Midbrain (tissue), 1 donor: ENCODE measurements around the gene GLYAT.

Experiments
- DNase-seq: peaks from one replicate; lab custom pipeline; 2025; lab: John Stamatoyannopoulos, UW

Gene GLYAT, protein sequence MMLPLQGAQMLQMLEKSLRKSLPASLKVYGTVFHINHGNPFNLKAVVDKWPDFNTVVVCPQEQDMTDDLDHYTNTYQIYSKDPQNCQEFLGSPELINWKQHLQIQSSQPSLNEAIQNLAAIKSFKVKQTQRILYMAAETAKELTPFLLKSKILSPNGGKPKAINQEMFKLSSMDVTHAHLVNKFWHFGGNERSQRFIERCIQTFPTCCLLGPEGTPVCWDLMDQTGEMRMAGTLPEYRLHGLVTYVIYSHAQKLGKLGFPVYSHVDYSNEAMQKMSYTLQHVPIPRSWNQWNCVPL

DNA sequence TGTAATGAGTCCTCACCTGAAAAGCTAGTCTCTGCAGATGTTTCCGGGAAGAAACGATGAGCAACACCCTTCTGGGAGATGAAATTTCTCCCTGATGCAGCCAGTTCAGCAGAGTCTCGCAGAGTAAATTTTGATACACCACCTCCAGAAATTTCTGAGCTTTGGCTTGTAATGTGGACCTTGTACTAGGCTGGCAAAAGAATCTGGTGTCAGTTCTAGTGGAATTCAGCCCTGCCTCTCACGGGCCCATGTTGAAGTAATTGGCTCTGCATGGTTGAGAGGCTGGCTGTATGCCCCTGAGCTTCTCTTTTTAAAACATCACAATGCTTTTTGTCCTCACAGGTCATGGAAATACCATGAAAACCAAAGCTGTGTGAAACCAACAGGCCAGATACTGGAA lies at the start of gene GLYAT:
Gene GLYAT, minus strand, starts transcription at position 125 of the 400 bp plus-strand sequence. CDS start 7,447 bp downstream, outside the sequence.
- no peak for DNase-seq

DNA sequence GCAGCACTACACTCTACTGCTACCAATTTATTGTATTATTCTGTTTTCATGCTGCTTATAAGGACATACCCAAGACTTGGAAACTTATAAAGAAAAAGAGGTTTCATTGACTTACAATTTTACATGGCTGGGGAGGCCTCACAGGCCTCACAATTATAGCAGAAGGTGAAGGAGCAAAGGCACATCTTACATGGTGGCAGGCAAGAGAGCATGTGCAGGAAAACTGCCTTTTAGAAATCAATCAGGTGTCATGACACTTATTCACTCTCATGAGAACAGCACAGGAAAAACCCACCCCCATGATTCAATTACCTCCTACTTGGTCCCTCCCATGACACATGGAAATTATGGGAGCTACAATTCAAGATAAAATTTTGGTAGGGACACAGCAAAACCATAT lies 49.6 kb upstream of the GLYAT start:
- DNase-seq: no peak

DNA sequence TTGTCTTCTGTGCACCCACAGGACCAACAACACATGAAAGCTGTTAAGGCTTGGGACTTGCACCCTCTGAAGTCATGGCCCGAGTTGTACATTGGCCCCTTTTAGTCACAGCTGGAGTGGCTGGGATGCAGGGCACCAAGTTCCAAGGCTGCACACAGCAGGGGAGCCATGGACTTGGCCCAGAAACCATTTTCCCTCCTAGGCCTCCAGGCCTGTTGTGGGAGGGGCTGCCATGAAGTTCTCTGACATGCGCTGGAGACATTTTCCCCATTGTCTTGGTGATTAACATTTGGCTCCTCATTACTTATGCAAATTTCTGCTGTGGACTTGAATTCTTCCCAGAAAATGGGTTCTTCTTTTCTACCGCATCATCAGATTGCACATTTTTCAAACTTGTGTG lies 48.8 kb upstream of the GLYAT start:
- DNase-seq: no peak

DNA sequence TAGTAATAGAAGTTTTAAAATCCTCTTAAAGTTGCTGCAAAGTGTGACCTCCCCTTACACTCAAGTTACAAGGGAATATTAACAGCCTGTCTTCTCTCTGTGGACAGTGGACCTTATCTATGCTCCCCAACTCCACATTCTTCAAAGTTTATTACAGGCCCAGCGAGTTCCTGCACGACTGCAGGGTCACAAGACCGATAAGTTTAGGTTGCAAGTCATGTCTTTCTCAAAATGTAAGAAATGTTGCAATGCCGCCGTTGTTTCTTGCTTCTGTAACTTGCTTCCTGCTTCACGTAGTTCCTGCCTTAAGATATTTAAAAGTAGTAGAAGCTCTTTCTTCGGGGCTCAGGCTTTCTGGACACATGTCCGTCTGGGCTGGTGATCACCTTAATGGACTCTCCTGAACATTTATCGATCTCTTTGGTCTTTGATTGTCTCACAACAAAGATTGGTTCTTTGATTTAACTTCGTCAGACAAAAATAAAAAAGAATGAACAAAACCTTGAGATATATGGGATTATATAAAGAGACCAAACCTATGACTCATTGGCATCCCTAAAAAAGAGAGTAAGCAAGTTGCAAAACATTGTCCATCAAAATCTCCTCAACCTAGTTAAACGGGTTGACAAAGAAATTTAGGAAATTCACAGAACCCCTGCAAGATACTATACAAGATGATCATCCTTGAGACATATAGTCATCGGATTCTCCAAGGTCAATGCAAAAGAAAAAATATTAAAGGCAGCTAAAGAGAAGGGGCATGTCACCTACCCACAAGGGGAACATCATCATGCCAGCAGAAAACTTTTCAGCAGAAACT lies 45.4 kb upstream of the GLYAT start:
- DNase-seq: no peak

DNA sequence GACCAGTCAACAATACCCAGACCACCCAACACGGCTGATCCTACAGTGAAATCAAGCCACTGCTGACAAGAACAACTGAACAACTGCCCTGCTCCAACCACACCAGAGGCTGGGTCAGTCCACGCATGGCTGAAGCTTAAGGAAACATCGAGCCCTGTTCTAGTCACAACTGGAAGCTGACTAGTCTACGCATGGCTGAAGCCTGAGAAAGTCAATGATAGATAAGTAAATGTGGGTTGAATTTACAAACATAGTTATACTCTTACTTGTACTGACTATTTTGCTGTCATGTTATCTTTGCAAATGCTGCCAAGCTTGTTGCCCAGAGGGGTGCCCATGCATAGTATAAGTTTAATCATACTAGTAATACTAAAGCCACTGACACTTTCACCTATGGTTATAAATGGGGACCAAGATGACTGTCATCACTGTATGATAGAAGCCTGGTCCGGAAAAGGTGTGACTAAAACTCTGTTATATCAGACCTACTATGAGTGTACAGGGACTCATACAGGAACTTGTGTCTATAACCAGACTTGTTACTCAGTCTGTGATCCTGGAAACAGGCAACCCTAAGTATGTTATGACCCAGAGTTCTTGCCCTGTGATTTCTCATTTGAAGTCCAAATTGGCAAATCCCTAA lies 43.4 kb upstream of the GLYAT start:
- no peak for DNase-seq

DNA sequence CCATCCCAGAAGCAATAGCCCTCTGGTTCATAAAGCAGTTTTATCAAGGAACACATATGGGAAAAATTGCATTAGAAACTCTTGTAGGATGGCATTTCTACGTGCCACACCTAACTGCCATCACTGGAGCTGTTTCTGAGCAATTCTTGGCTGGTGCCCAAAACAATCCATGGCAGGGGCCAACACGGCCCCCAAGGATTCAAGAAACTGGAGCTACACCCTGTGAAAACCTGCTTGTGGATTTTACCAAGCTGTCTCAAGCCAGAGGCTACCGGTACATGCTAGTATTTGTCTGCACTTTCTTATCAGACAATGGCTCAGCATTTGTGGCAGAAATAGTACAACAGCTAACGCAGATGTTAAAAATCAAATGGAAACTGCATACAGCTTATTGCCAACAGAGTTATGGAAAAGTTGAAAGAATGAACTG lies 42.4 kb upstream of the GLYAT start:
- DNase-seq: no peak

DNA sequence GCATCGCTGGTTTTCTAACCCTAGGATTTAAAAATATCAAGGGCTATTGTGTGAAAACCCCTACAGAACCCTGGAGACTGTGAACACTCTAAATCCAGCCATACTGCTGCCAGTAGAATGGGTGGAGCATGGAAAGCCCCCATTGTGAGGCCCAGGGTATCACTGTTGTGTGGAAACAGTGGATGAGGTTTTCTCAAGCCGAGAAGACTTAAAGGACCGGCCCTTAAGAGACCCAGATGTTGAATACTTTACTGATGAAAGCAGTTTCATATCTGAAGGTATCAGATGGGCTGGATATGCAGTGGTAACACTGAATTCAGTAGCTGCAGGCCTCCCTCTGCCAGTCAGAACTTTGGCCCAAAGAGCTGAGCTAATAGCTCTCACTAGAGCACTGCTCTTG lies 41.6 kb upstream of the GLYAT start:
- DNase-seq: no peak

DNA sequence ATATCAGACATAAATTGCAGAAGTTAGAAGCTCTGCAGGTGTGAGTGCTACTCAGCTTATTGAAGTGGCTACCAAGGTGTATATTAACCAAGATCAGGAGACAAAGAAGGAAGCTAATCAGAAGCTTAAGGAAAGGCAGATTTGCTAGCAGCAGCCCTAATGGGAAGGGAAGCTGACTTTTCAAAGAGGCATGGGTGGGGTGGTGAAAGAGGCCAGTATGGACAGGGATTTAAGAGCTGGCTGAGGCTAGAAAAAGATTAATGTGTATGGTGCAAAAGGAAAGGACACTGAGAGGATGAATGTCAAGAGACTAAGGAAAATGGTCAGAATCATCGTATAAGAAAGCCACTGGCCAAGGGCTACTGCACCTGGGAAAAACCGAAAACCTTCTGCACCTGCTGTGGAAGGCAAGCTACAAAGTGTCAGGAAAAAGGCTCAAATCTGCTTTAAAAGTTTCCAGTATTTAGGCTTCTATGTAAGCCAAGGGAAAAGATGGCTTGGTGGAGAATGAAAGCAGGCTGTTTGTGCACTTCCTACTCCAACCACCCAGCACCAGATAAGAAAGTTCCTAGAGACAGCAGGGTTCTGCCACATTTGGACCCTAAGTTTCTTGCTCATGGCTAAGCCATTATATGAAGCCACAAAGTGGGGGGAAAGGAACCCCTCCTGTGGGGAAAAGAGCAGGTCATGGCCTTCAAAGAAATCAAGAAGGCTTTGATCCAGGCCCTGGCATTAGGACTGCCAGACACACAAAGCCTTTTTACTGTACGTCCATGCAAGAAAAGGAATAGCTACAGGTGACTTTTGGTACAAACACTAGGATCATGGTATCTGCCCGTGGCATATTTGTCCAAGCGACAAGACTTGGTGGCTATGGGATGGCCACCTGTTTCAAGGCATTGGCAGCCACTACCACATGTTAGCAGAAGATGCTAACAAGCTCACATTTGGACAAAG lies 40.9 kb upstream of the GLYAT start:
- DNase-seq: no peak

DNA sequence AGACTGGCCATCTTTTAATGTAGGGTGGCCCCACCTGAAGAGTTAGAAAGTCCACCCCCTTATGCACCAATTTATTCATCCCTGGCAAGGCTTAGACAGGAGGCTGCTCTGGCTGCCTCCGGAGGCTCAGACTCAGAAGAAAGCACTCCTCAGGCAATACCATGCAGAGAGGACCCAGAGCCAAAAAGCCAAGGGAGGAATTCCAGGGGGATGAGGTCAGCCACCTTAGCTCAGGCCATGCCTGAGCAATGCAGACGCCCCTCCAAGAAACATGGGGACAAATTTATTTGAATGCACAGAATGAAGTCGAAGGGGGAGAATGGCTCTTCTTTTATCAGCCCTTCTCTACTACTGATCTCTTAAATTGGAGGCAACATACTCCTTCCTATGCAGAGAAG lies 39.7 kb upstream of the GLYAT start:
- DNase-seq: no peak

DNA sequence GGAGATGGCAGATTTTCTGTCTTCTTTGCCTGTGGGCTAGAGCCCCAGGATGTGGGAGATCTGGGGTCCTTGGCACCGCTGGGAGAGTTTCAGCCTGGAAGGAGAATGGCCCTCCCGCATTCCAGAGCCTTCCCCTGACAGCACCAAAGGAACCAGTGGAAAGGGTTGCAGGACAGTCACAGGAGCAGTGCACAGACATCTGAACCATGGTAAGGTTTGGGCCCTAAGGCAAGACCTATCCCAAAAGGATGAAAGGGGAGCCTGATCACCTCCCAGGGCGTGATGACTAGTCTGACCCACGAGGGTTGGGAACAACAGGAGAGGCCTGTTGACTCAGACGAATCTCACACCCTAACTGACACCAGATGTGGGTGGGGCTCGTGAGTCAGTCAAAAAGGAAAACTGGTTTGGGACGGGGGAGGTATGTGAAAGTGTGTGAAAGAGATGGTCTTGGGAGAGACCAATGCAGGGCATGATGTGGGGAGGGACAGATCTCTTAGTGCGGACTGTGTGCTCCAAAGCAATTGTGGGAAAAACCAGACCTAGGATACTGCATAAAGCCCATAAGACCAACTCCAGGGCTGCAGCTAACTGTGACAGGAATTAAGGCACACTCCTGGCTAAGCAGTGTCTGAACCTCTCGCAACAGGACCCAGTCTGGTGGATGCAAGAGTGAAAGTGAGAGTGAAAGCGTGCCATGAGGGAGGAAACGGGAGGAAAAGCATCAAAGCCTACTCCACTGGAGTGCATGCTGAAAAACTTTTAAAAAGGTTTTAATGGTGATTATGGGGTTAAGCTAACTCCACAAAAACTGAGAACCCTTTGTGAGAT lies 39.1 kb upstream of the GLYAT start:
- DNase-seq: no peak

DNA sequence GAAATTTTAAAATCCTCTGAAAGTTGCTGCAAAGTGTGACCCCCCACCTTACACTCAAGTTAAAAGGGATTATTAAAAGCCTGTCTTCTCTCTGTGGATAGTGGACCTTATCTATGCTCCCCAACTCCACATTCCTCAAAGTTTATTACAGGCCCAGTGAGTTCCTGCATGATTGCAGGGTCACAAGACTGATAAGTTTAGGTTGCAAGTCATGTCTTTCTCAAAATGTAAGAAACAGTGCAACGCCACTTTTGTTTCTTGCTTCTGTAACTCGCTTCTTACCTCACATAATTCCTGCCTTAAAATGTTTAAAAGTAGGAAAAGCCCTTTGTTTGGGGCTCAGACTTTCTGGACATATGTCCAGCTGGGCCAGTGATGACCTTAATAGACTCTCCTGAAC lies 38.4 kb upstream of the GLYAT start:
- no peak for DNase-seq

DNA sequence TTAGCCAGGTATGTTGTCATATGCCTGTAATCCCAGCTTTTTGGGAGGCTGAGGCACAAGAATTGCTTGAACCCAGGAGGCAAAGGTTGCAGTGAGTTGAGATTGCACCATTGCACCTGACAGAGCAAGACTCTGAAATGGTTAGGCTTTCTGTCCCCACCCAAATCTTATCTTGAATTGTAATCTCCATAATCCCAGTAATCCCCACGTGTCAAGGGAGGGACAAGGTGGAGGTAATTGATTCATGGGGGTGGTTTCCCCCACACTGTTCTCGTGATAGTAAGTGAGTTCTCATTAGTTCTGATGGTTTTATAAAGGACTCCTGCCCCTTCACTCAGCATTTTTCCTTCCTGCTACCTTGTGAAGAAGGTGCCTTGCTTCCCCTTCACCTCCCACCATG lies 37.6 kb upstream of the GLYAT start:
- no peak for DNase-seq

DNA sequence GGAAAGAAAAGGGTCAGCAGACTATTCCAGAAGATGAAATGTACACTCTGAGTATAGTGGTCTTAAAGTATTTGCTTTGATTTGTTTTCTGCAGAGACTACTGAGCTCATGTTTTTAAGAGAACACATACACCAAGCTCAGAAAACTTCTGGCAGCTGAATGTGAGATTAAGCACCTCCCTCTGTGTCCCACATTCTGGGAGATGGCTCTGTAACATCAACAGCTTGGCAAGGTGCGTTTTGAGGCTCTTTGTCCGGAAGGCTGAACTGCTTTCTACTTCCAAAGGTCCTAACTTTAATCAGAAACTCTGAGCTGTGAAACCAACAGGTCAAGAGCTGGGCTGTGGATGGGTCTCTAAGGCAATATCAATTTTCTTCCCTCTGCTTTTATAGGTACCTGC lies 36.4 kb upstream of the GLYAT start:
- DNase-seq: no peak

DNA sequence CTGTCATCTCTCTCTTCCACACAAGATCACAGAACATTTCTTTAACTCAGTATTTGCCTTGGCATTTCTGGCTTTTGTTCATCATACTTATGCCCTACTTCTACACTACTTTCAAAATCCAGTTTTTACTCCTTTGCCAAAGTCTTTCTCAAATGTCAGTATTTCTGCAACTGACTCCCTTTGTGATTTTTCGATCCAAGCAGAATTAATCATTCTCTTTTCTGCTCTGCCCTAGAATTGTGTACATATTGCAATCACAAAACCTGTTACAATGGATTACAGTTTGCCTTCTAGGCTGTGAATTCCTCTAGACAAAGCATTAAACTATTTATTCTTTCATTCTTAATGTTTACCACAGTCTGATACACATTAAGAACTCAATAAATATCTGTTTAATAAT lies 33.3 kb upstream of the GLYAT start:
- DNase-seq: no peak

DNA sequence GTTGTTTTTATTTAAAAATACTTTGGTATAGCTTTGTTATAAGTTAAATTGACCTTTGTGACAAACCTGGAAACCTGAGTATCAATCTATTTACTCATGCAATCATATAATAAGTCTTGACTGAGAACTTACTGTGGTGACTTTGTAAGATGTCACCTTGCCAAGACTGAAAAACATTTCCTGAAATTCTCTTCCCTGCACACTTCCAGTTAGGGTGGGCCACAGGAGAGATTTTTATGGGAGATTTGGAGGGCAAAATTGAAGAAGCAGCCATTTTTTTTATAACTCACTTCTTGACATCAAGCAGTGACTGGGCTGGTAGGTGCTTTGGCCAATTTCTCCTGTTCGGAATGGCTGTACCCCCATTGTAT lies 31.4 kb upstream of the GLYAT start:
- DNase-seq: no peak

DNA sequence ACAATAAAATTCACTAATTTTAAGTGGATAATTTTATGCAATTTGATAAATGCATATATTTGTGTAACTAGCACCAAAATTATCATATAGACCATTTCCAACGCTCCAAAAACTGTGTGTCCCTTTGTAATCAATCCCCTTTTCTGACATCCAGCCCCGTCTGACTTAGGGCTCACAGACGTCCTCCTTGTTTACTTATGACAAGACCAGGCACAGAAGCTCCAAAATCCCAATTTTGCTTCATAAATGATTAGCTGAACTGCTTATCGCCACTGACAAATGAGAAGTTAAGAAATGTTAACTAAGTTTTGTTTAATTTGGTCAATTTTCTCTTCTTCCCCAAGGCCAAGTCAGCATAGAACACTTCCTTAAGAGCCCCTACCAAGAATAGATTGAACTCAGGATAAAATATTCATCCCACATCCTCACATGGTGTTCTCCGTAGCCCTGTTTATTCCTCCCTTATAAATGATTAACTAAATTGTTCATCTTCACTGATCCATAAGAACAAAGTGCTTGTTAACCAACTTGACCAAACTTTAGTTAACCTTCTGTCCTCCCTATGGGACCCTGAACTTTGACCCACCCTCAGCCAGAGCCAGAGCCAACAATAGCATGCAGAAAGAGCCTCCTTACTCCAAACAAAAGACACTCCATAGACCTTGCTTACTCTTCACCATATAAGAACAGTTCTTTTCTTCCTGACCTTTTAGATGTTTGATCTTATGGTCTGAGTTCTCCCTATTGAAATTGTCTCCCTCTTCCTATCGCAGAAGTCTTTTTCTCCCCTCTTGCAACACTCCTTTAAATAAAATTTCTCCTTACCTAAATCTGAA lies 30.8 kb upstream of the GLYAT start:
- DNase-seq: no peak

DNA sequence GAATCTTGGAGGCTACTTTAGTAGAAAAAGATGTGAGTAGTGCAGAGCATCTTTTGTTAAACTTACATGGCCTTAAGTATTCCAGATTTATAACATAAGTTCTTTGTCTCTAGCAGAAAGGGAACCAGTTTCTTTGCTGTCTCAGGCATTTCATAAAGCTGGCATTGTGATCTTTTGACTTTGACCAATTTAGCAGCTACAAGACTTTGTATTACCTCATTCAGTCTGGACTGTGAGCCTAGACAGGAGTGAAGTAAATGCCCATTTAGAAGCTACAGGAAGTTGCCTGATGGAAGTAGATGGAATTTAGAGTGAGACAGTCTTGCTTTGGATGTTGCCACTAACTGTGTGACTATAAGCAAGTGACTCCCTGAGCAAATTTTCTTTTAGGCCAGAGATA lies 25.7 kb upstream of the GLYAT start:
- DNase-seq: no peak

DNA sequence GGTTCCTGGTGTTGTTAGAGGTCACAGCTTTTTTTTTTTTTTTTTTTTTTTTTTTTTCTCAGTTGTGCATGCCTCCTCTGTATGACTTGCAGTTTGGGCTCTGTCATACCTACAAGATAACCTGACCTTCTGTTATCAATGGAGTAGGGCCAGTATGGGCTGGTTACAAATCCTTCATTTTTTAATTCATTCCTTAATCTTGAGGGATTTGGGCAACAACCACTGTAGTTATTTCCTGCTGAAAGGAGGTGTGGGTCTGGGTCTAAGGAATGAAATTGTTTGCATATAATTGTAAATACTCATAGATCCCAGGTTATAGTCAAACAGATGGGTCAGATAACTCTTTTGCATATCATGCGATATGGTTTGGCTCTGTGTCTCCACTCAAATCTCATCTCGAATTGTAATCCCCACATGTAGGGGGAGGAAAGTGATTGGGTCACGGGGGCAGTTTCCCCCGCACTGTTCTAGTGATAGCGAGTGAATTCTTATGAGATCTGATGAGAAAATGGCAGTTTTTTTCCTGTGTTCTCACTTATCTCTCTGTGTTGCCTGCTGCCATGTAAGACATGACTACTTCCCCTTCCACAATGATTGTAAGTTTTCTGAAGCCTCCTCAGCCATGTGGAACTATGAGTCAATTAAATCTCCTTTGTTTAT lies 14.1 kb upstream of the GLYAT start:
- no peak for DNase-seq

DNA sequence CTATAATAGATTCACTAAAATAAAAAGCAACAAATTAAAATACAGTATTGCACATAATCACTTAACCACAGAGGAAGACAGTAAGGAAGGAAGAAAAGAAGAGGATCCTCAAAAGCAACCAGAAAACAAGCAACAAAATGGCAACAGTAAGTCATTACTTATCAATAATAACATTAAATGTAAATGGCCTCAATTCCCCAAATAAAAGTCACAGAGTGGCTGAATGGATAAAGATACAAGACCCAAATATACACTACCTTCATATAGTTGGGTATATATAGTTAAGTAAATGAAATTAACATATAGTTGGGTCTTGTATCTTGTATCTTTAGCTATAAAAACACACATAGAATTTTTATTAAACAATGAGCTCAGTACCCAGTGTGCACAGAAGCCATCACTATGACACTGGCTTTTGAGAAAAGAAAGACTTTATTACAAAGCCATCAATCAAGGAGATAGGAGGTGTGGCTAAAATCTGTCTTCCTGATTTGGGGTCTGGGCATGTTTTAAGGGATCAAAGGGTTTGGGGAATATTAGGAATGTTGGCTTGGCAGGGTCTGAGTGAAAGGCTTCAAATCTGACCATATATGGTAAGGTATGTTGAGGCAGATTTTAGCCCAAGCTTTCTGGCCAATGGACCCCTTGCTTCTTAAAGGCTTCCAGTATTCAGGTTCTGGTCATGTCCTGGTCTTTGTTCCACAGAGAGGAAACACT lies 13.4 kb upstream of the GLYAT start:
- DNase-seq: no peak
